ENCODE data around the gene SNX6. TPM values are rescaled to one million over a fixed set of nuclear protein-coding genes. Genes with fewer than 3 reads are reported as not detected.

The SNX6 gene
- 10 to 100 TPM; 46.7 to 53.4 (median 48.3) TPM for total RNA-seq
- 22.9 TPM for polyA plus RNA-seq
- long read RNA-seq, donor 1, transcript SNX6-201 (14 exons, 2,001 nt), result major isoform, 126 of 168 reads
- long read RNA-seq, donor 1, transcript SNX6-202 (13 exons, 3,398 nt), result minor isoform, 17 of 168 reads
- long read RNA-seq, donor 1, partial matches to known transcripts, result 7 of 168 reads
- long read RNA-seq, donor 1, other reads (novel, unspliced or antisense), result 18 of 168 reads
- long read RNA-seq, donor 2, transcript SNX6-201 (14 exons, 2,001 nt), result major isoform, 52 of 65 reads
- long read RNA-seq, donor 2, partial matches to known transcripts, result 0 of 65 reads
- long read RNA-seq, donor 2, other reads (novel, unspliced or antisense), result 10 of 65 reads
- long read RNA-seq, donor 3, transcript SNX6-202 (13 exons, 3,398 nt), result minor isoform, 24 of 417 reads
- long read RNA-seq, donor 3, transcript SNX6-201 (14 exons, 2,001 nt), result major isoform, 314 of 417 reads
- long read RNA-seq, donor 3, partial matches to known transcripts, result 19 of 417 reads
- long read RNA-seq, donor 3, other reads (novel, unspliced or antisense), result 59 of 417 reads
- long read RNA-seq, donor 4, transcript SNX6-201 (14 exons, 2,001 nt), result major isoform, 67 of 81 reads
- long read RNA-seq, donor 4, partial matches to known transcripts, result 2 of 81 reads
- long read RNA-seq, donor 4, other reads (novel, unspliced or antisense), result 8 of 81 reads

GRCh38 chr14:34629657-34630529, at the start of gene SNX6:
TSS of gene SNX6 (minus strand) at chr14:34630148. CDS start at chr14:34630116, 32 bp downstream.
- intact Hi-C loops (cut with DNase I), result no loop called here
- no peaks in the 10 kb centered on the region for H3K4me1 ChIP-seq (ENCODE audit: control insufficient read depth, insufficient read depth, low read length)
- 2% methylated on average over 84 of the region's 84 CpGs for WGBS

DNA sequence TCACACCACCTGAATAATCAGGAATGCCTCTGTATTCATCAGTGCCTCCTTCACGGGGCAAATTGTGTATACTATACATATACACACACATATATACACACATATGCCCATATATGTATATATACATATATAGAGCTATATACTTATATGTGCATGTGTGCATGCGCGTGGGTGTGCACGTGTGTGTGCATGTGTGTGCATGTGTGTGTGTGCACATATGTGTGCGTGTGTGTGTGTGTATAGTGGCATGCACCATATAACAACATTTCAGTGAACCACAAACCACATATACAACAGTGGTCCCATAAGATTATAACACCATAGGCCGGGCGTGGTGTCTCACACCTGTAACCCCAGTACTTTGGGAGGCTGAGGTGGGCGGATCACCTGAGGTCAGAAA, 48.8 kb upstream of the SNX6 start:
- intact Hi-C loops (cut with DNase I), result no loop called here
- Histone ChIP-seq H3K4me3 (ENCODE audit: low read length) (no peak overlapping the region), H3K27me3 (ENCODE audit: control insufficient read depth, insufficient read depth) (no peaks in the 10 kb centered on the region), H3K27ac (ENCODE audit: low read length) (no peak overlapping the region), H3K4me1 (ENCODE audit: control insufficient read depth, insufficient read depth, low read length) (no peaks in the 10 kb centered on the region), H3K9me3 (ENCODE audit: control insufficient read depth, low read length) (no peaks in the 10 kb centered on the region)
- WGBS, result 90% methylated on average over 8 of the region's 8 CpGs
- no peak for ATAC-seq
- no peak for DNase-seq

More at GRCh38 chr14:34629657-34630529, at the start of gene SNX6:
- Histone ChIP-seq H3K4me3 (ENCODE audit: low read length) (peak within 1 kb of the TSS; percentile 78), H3K9me3 (ENCODE audit: control insufficient read depth, low read length) (no peaks in the 10 kb centered on the region), H3K27ac (ENCODE audit: low read length) (peak within 1 kb of the TSS; percentile 91), H3K27me3 (ENCODE audit: control insufficient read depth, insufficient read depth) (no peaks in the 10 kb centered on the region)
- DNase-seq (peak; percentile 87 to 95 (median 94)), ATAC-seq (peak; percentile 99)

GRCh38 chr14:34678306-34678705, 48.4 kb upstream of the SNX6 start:
- Histone ChIP-seq H3K9me3 (ENCODE audit: control insufficient read depth, low read length) (no peaks in the 10 kb centered on the region), H3K27me3 (ENCODE audit: control insufficient read depth, insufficient read depth) (no peaks in the 10 kb centered on the region), H3K4me3 (ENCODE audit: low read length) (no peak overlapping the region), H3K4me1 (ENCODE audit: control insufficient read depth, insufficient read depth, low read length) (no peaks in the 10 kb centered on the region), H3K27ac (ENCODE audit: low read length) (no peak overlapping the region)
- WGBS, result 60% methylated on average over 7 of the region's 7 CpGs
- intact Hi-C loops (cut with DNase I), result no loop called here
- no peak for ATAC-seq
- no peak for DNase-seq

- H3K27ac ChIP-seq (ENCODE audit: low read length), result no peak overlapping the region
- intact Hi-C loops (cut with DNase I), result no loop called here
- ATAC-seq (no peak), DNase-seq (no peak)
- 83% methylated on average over 7 of the region's 7 CpGs for WGBS
- H3K4me1 ChIP-seq (ENCODE audit: control insufficient read depth, insufficient read depth, low read length), result no peaks in the 10 kb centered on the region
- H3K9me3 ChIP-seq (ENCODE audit: control insufficient read depth, low read length), result no peaks in the 10 kb centered on the region
- H3K27me3 ChIP-seq (ENCODE audit: control insufficient read depth, insufficient read depth), result no peaks in the 10 kb centered on the region
- no peak overlapping the region for H3K4me3 ChIP-seq (ENCODE audit: low read length)
Measured at GRCh38 chr14:34676516-34677211, 46.7 kb upstream of the SNX6 start.

GRCh38 chr14:34673702-34674101, 43.8 kb upstream of the SNX6 start:
- 91% methylated on average over 1 of the region's 1 CpG for WGBS
- Histone ChIP-seq H3K27ac (ENCODE audit: low read length) (no peak overlapping the region), H3K27me3 (ENCODE audit: control insufficient read depth, insufficient read depth) (no peaks in the 10 kb centered on the region), H3K4me3 (ENCODE audit: low read length) (no peak overlapping the region), H3K9me3 (ENCODE audit: control insufficient read depth, low read length) (no peaks in the 10 kb centered on the region), H3K4me1 (ENCODE audit: control insufficient read depth, insufficient read depth, low read length) (no peaks in the 10 kb centered on the region)
- intact Hi-C loops (cut with DNase I), result loop anchor here (2.0 to 5.0 kb wide), 3 partner anchors 47 to 49 kb away; no protein-coding TSS in a partner anchor
- DNase-seq (no peak), ATAC-seq (no peak)

DNA sequence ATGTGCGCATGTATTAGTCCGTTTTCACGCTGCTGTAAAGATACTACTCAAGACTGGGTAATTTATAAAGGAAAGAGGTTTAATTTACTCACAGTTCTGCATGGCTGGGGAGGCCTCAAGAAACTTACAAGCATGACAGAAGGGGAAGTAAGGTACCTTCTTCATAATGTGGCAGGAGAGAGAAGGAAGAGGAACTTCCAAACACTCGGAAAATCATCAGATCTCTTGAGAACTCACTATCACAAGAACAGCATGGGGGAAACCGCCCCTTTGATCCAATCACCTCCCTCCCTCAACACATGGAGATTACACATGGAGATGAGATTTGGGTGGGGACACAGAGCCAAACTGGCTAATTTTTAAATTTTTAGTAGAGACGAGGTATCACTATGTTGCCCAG, 41.8 kb upstream of the SNX6 start:
- ATAC-seq (no peak), DNase-seq (no peak)
- H3K9me3 ChIP-seq (ENCODE audit: control insufficient read depth, low read length), result no peaks in the 10 kb centered on the region
- 49% methylated on average over 6 of the region's 6 CpGs for WGBS
- H3K27me3 ChIP-seq (ENCODE audit: control insufficient read depth, insufficient read depth), result no peaks in the 10 kb centered on the region
- H3K27ac ChIP-seq (ENCODE audit: low read length), result no peak overlapping the region
- H3K4me3 ChIP-seq (ENCODE audit: low read length), result no peak overlapping the region
- intact Hi-C loops (cut with DNase I), result loop anchor here (2.0 to 5.0 kb wide), 3 partner anchors 49 to 51 kb away; no protein-coding TSS in a partner anchor
- no peaks in the 10 kb centered on the region for H3K4me1 ChIP-seq (ENCODE audit: control insufficient read depth, insufficient read depth, low read length)

DNA sequence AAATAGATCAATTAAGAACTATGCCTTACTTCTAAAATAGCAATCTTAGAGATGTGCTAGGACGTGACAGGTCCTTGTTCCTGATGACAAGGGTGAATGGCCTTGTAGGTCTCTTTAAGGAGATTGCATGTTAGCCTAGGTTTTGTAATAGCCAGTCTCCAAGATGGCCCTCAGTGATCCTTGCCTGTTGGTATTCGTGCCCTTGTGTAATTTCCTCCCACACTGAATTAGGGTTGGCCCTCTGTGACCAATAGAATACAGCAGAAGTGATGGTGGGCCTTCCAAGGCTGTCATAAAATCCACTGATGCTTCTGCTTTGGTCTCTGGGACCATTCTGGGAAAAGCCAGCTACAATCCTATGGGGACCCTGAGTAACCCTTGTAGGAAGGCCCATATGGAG, 38.2 kb upstream of the SNX6 start:
- DNase-seq (no peak), ATAC-seq (no peak)
- WGBS, result 74% methylated on average over 2 of the region's 2 CpGs
- Histone ChIP-seq H3K4me1 (ENCODE audit: control insufficient read depth, insufficient read depth, low read length) (no peaks in the 10 kb centered on the region), H3K27me3 (ENCODE audit: control insufficient read depth, insufficient read depth) (no peaks in the 10 kb centered on the region), H3K9me3 (ENCODE audit: control insufficient read depth, low read length) (no peaks in the 10 kb centered on the region), H3K27ac (ENCODE audit: low read length) (no peak overlapping the region), H3K4me3 (ENCODE audit: low read length) (no peak overlapping the region)
- intact Hi-C loops (cut with DNase I), result no loop called here

- Histone ChIP-seq H3K27me3 (ENCODE audit: control insufficient read depth, insufficient read depth) (no peaks in the 10 kb centered on the region), H3K4me3 (ENCODE audit: low read length) (no peak overlapping the region), H3K27ac (ENCODE audit: low read length) (no peak overlapping the region), H3K9me3 (ENCODE audit: control insufficient read depth, low read length) (no peaks in the 10 kb centered on the region), H3K4me1 (ENCODE audit: control insufficient read depth, insufficient read depth, low read length) (no peaks in the 10 kb centered on the region)
- 93% methylated on average over 7 of the region's 7 CpGs for WGBS
- DNase-seq, result no peak
- no peak for ATAC-seq
- intact Hi-C loops (cut with DNase I), result no loop called here
Measured at GRCh38 chr14:34667007-34667406, 37.1 kb upstream of the SNX6 start.

DNA sequence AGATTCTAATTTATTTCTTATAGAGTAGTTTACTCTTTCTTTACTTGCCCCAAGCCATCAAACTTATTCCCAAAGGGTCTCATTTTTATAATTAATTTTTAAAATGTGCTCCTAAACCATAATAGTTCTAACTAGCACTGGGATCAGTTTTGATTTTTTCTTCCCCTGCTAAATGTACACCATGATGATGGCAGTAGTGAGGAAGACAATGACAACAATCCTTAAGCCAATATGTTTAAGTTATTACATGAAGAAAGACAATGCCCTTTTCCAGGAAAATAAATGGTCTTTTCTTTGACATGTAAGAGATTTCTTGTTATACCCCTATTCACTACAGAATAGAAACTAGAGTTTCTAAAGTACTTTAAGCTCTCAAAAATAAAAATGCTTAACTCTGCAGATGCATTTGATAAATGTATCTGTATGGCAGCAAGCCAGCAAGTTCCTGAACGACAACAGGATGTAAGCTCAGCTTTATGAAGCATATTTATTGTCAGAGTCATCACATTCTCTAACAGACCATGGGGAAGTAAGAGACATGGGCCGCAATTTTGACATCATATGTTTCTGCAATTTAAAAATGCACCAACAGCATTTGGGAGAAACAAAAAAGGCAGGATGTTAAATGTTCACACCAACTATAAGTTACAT, 36.0 kb upstream of the SNX6 start:
- WGBS, result 37% methylated on average over 2 of the region's 2 CpGs
- Histone ChIP-seq H3K27ac (ENCODE audit: low read length) (no peak overlapping the region), H3K4me3 (ENCODE audit: low read length) (no peak overlapping the region), H3K4me1 (ENCODE audit: control insufficient read depth, insufficient read depth, low read length) (no peaks in the 10 kb centered on the region), H3K27me3 (ENCODE audit: control insufficient read depth, insufficient read depth) (no peaks in the 10 kb centered on the region), H3K9me3 (ENCODE audit: control insufficient read depth, low read length) (no peaks in the 10 kb centered on the region)
- DNase-seq (no peak), ATAC-seq (peak; percentile 26 to 40)
- intact Hi-C loops (cut with DNase I), result no loop called here

GRCh38 chr14:34662561-34663088, 32.7 kb upstream of the SNX6 start:
- 92% methylated on average over 4 of the region's 4 CpGs for WGBS
- intact Hi-C loops (cut with DNase I), result no loop called here
- ATAC-seq (no peak), DNase-seq (no peak)
- Histone ChIP-seq H3K27me3 (ENCODE audit: control insufficient read depth, insufficient read depth) (no peaks in the 10 kb centered on the region), H3K4me1 (ENCODE audit: control insufficient read depth, insufficient read depth, low read length) (no peaks in the 10 kb centered on the region), H3K27ac (ENCODE audit: low read length) (no peak overlapping the region), H3K9me3 (ENCODE audit: control insufficient read depth, low read length) (no peaks in the 10 kb centered on the region), H3K4me3 (ENCODE audit: low read length) (no peak overlapping the region)
